HEK293T (cell line): ENCODE results near the gene FIGNL2.

ENCODE experiments used
- ARNT ChIP-seq: fragments of 450-650 bp; IDR thresholded peaks from 2 replicates; pipeline ENCODE4 v1.6.1; 2017; ENCODE audit warnings: mild to moderate bottlenecking
- BHLHE40 ChIP-seq: fragments of 450-650 bp; IDR thresholded peaks from 2 replicates; pipeline ENCODE4 v1.6.1; 2016; ENCODE audit warnings: mild to moderate bottlenecking, moderate library complexity, borderline replicate concordance
- ELF4 ChIP-seq: fragments of 450-650 bp; IDR thresholded peaks from 2 replicates; pipeline ENCODE4 v1.6.1; 2017; ENCODE audit warnings: antibody characterized with exemption
- FOXM1 ChIP-seq: fragments of 450-650 bp; IDR thresholded peaks from 2 replicates; pipeline ENCODE4 v1.6.1; 2017; ENCODE audit warnings: mild to moderate bottlenecking, borderline replicate concordance
- HDGF ChIP-seq: fragments of 450-650 bp; IDR thresholded peaks from 2 replicates; pipeline ENCODE4 v1.6.1; 2017; ENCODE audit warnings: antibody characterized with exemption, borderline replicate concordance
- NFRKB ChIP-seq: fragments of 450-650 bp; IDR thresholded peaks from 2 replicates; pipeline ENCODE4 v1.6.1; 2016; ENCODE audit warnings: mild to moderate bottlenecking, moderate library complexity
- SP1 ChIP-seq: fragments of 450-650 bp; IDR thresholded peaks from 2 replicates; pipeline ENCODE4 v1.6.1; 2017
- TARDBP ChIP-seq: fragments of 450-650 bp; IDR thresholded peaks from 2 replicates; pipeline ENCODE4 v1.6.1; 2016

DNA sequence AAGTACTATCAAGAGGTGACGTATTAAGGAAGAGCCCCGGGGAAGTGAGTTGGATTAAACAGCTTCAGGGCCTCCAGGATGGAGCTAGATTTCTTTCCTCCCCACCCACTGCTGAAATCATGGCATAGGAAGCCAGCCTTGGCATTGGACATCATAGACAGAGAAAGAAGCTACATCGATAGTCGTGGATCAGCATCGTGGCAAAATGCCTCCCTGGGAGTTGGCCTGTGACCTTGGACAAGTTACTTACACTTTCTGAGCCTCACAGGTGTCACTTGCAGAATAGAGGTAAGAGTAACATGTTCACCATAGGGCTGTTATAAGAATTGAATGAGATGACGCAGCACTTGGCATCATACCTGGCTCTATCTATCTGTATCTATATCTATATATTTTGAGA lies 45.3 kb upstream of the FIGNL2 start:
- TF ChIP-seq HDGF (no peak), FOXM1 (no peak), ARNT (no peak), NFRKB (no peak), BHLHE40 (no peak), TARDBP (no peak), ELF4 (no peak), SP1 (no peak)
